GM18520 (cell line): ENCODE results near the gene KMO.

Experiments
- ATAC-seq: cut with Tn5 transposase; IDR thresholded peaks from one replicate; pipeline ENCODE4 v1.9.1; 2021; ENCODE audit not compliant: unreplicated experiment

Gene KMO

GRCh38 chr1:241592273-241592958, 60.2 kb downstream of the KMO start:
- ATAC-seq, result peak; percentile 66

- no peak for ATAC-seq
Measured at GRCh38 chr1:241593186-241593585, 61.0 kb downstream of the KMO start.

GRCh38 chr1:241596633-241597032, 64.5 kb downstream of the KMO start:
- ATAC-seq, result no peak

GRCh38 chr1:241598249-241598648, 66.1 kb downstream of the KMO start:
- ATAC-seq, result no peak

- ATAC-seq, result peak; percentile 93
Measured at GRCh38 chr1:241600496-241600901, 68.3 kb downstream of the KMO start.

GRCh38 chr1:241603731-241604245, 71.6 kb downstream of the KMO start:
- ATAC-seq, result no peak

- no peak for ATAC-seq
Measured at GRCh38 chr1:241605146-241605805, 73.1 kb downstream of the KMO start.

GRCh38 chr1:241606544-241606943, 74.4 kb downstream of the KMO start:
- no peak for ATAC-seq

GRCh38 chr1:241607497-241607896, 75.3 kb downstream of the KMO start:
- no peak for ATAC-seq

- no peak for ATAC-seq
Measured at GRCh38 chr1:241608379-241609033, 76.3 kb downstream of the KMO start.

- no peak for ATAC-seq
Measured at GRCh38 chr1:241610056-241610815, 78.1 kb downstream of the KMO start.

- ATAC-seq, result peak; percentile 90
Measured at GRCh38 chr1:241611063-241611462, 78.9 kb downstream of the KMO start.

- ATAC-seq, result no peak
Measured at GRCh38 chr1:241611736-241612135, 79.6 kb downstream of the KMO start.

- ATAC-seq, result no peak
Measured at GRCh38 chr1:241612533-241613477, 80.6 kb downstream of the KMO start.

- ATAC-seq, result no peak
Measured at GRCh38 chr1:241614144-241614543, 82.0 kb downstream of the KMO start.

- no peak for ATAC-seq
Measured at GRCh38 chr1:241614572-241614971, 82.4 kb downstream of the KMO start.

GRCh38 chr1:241615043-241615974, 83.1 kb downstream of the KMO start:
- ATAC-seq, result no peak

- ATAC-seq, result no peak
Measured at GRCh38 chr1:241617426-241617825, 85.2 kb downstream of the KMO start.

- no peak for ATAC-seq
Measured at GRCh38 chr1:241622669-241623068, 90.5 kb downstream of the KMO start.
